BJ (cell line): ENCODE data around the gene RMI1. TPM values are rescaled to one million over a fixed set of nuclear protein-coding genes. Genes with fewer than 3 reads are reported as not detected.
"Not testable (repeated sequence)": the region's sequence is repeated elsewhere in the genome, so short reads cannot be mapped to it uniquely, and the experiment has no call there.

Experiments used
- CTCF ChIA-PET: fragments of 350-600 bp; formaldehyde crosslinking; extraction: SDS; loops from one replicate; lab custom pipeline; 2021; ENCODE audit warnings: antibody characterized with exemption, inconsistent platforms; lab: Yijun Ruan, JAX
- POLR2A ChIA-PET: fragments of 300-600 bp; sonication (Branson Sonifier 250); formaldehyde crosslinking; extraction: SDS; loops from one replicate; lab custom pipeline; 2021; ENCODE audit warnings: antibody characterized with exemption; lab: Charles Lee
- DNase-seq: peaks from one replicate; pipeline ENCODE4 v3.0.0-alpha.2; 2011; ENCODE audit warnings: low read depth
- H3K27me3 ChIP-seq: 2 replicates; pipeline ENCODE4 v1.6.0; 2011; ENCODE audit warnings: low read length; ENCODE audit not compliant: control insufficient read depth, insufficient read depth
- H3K36me3 ChIP-seq: 2 replicates; pipeline ENCODE4 v1.5.1; 2011; ENCODE audit warnings: low read length; ENCODE audit not compliant: control insufficient read depth, insufficient read depth
- H3K4me3 ChIP-seq: 2 replicates; pipeline ENCODE4 v1.5.1; 2011; ENCODE audit warnings: low read depth, mild to moderate bottlenecking, control low read depth, low read length
- polyA plus RNA-seq: library from polyadenylated mRNA; depleted of rRNA; stranded (reverse); fragments of >200 nt; gene quantifications from 2 replicates; pipeline ENCODE4 v1.2.3, GENCODE V29; 2011
- TF ChIP-seq, protein P1 (sequence below): IDR thresholded peaks from 2 replicates; pipeline ENCODE4 v1.5.1; 2011; ENCODE audit warnings: low read depth, mild to moderate bottlenecking, control low read depth, inconsistent platforms, low read length, moderate library complexity; ENCODE audit not compliant: insufficient read depth

RMI1 gene
- polyA plus RNA-seq, 1 experiment: 0.76 TPM

DNA sequence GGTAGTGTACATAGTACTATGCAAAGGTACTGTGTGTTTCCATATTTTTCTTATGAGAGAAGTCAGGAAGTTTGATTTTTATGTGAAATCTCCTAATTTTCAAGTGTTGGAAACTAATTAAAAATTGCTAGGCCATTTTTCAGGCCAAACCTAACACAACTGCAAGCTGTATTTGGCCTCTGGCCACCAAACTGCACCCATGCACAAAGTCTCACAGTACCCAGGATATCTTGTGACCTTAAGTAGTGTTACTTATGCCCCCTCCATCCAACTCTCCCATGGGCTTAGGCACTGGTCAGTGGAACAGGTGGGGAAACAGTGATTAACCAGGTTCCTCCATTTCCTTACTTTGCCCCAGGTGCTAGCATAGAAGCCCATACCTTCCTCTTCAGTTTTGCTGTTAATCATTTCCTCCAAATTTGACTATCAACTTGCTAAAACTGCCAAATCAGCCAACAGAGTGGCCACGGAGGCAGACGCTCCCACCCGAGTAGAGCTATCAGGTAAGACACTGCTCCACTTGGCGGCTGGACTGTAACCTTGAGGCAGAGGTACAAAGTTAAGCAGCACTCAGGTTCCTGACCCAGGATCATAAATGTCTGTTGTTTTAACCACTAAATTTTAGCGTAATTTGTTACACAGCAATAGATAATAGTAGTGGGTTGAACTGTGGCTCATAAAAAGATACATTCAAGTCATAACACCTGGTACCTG is 39.9 kb upstream of the RMI1 start:
- ChIA-PET CTCF (interaction anchor here (1.1 to 2.3 kb wide), 3 partner anchors 74 to 375 kb away, joined by 3 to 18 read pairs (median 9); no protein-coding TSS in a partner anchor), POLR2A (no interaction called here)
- Histone ChIP-seq H3K4me3 (no peak overlapping the region), H3K27me3 (no peaks in the 10 kb centered on the region), H3K36me3 (peaks cover 2% of the 10 kb centered on the region; the same call in 1 of the 2 replicates)
- TF ChIP-seq, protein P1, sequence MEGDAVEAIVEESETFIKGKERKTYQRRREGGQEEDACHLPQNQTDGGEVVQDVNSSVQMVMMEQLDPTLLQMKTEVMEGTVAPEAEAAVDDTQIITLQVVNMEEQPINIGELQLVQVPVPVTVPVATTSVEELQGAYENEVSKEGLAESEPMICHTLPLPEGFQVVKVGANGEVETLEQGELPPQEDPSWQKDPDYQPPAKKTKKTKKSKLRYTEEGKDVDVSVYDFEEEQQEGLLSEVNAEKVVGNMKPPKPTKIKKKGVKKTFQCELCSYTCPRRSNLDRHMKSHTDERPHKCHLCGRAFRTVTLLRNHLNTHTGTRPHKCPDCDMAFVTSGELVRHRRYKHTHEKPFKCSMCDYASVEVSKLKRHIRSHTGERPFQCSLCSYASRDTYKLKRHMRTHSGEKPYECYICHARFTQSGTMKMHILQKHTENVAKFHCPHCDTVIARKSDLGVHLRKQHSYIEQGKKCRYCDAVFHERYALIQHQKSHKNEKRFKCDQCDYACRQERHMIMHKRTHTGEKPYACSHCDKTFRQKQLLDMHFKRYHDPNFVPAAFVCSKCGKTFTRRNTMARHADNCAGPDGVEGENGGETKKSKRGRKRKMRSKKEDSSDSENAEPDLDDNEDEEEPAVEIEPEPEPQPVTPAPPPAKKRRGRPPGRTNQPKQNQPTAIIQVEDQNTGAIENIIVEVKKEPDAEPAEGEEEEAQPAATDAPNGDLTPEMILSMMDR: no peak
- no peak for DNase-seq

DNA sequence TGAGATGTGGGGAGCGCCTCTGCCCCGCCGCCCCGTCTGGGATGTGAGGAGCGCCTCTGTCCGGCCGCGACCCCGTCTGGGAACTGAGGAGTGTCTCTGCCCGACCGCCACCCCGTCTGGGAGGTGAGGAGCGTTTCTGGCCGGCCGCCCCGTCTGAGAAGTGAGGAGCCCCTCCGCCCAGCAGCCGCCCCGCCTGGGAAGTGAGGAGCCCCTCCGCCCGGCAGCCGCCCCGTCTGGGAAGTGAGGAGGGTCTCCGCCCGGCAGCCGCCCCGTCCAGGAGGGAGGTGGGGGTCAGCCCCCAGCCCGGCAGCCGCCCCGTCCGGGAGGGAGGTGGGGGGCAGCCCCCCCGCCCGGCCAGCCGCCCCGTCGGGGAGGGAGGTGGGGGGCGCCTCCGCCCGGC is 32.5 kb upstream of the RMI1 start:
- H3K36me3 ChIP-seq, CTCF ChIA-PET, H3K27me3 ChIP-seq, DNase-seq, POLR2A ChIA-PET, H3K4me3 ChIP-seq: not testable (repeated sequence)

DNA sequence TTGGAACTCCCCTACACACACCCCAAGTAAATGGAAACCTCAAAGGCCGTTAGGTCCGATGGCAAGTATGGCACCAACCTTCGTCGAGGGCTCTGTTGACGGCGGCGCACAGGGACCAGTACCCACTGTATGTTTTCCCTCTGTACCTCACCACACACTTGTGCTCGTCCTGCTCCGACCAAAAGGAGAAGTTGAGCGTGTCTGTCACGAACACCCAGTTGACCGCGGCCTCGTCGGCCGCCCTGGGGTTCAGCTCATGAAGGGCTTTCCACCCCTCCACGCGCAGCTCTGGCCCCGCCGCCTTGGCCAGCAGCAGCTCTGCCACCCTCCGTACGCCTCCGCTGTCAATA is 24.5 kb upstream of the RMI1 start:
- CTCF ChIA-PET: interaction anchor here (0.6 kb wide), 1 partner anchor 358 kb away, joined by 3 read pairs; no protein-coding TSS in a partner anchor
- DNase-seq: no peak

DNA sequence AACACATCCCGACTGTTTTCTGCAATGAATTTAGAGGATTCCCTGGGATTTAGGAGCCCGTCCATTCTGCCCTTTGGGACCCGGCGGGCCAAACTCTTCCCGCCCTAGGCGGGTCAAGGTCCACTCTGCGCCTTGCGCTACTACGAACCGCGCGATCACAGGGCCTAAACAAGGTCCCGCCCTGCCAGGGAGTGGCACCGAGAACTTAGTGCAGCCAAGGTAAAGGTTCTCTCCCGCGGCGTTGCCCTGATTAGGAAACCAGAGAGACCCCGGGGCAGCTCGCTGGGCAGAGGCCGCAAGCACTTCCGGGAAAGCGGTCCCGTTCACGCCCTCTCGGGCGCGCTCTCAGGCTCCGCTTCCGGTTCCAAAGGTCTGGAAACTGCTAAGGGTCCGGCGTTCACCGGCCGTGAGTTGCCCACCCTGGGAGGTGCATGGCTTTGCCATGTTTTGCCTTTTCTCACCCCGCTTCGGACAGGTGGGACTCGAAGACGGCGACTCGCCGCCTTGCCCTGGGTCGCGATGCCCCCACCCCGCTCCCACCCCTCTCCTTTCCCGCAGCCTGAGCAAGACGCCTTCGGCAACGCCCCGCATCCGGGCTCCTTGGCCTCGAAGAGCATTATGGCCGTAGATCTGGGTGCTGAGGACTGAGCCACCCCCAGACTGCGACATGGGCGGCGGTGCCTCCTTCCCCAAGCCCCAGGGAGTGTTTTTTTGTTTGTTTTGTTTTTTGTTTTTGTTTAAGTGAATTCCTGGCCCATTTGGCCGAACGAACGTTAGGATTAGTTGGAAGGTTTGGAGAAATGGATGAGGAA is 24.0 kb upstream of the RMI1 start:
- no peak for DNase-seq
- Histone ChIP-seq H3K4me3 (peak overlapping the region; percentile 46), H3K36me3 (no peaks in the 10 kb centered on the region), H3K27me3 (no peaks in the 10 kb centered on the region)
- ChIA-PET POLR2A (no interaction called here), CTCF (interaction anchor here (0.6 to 1.9 kb wide), 3 partner anchors 41 to 357 kb away, joined by 3 to 6 read pairs (median 5); no protein-coding TSS in a partner anchor)
- TF ChIP-seq, protein P1: no peak

More for the DNA sequence above, 24.5 kb upstream of the RMI1 start:
- H3K4me3 ChIP-seq: peak overlapping the region; percentile 46
- TF ChIP-seq, protein P1: no peak
- no peaks in the 10 kb centered on the region for H3K27me3 ChIP-seq
- POLR2A ChIA-PET: no interaction called here
- H3K36me3 ChIP-seq: no peaks in the 10 kb centered on the region

DNA sequence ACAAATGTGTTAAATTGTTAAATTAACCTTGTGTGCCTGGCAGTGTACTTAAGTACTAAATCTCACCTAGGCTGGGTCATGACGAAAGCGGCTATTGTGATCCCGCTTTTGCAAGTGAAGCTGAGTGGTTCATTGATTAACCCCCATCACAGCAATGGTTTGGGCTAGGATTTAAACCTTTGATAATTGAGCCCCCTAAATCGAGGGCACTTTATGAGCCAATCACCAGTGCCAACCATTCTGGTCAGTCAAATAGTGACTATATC is 23.4 kb upstream of the RMI1 start:
- TF ChIP-seq, protein P1: no peak
- peak overlapping the region; percentile 46 for H3K4me3 ChIP-seq
- no peaks in the 10 kb centered on the region for H3K27me3 ChIP-seq
- CTCF ChIA-PET: interaction anchor here (0.6 to 1.9 kb wide), 2 partner anchors 41 to 304 kb away, joined by 5 to 6 read pairs; no protein-coding TSS in a partner anchor
- POLR2A ChIA-PET: no interaction called here
- DNase-seq: no peak
- no peaks in the 10 kb centered on the region for H3K36me3 ChIP-seq
